ENCODE data around the gene C9orf50.

C9orf50 gene

GRCh38 chr9:129653823-129654553, 33.1 kb upstream of the C9orf50 start:
- Histone ChIP-seq H3K4me1 (ENCODE audit: control insufficient read depth in 2 of 2, insufficient read depth in 1 of 2, low read depth in 1 of 2, low read length in 2 of 2) (peaks cover 0 to 8% of the 10 kb centered on the region in 2 donors), H2BK15ac (ENCODE audit: low read length) (no peak overlapping the region), H3K18ac (ENCODE audit: low read length) (no peak overlapping the region), H3K9me3 (replicated peaks in 1 of 2; ENCODE audit: control insufficient read depth in 2 of 2, insufficient read depth in 1 of 2, low read depth in 1 of 2, low read length in 2 of 2) (peaks cover 0 to 4% of the 10 kb centered on the region in 2 donors), H4K91ac (ENCODE audit: low read depth, low read length, poor library complexity) (no peak overlapping the region), H3K27ac (replicated peaks; ENCODE audit: low read length) (no peak overlapping the region), H2BK12ac (ENCODE audit: low read length) (no peak overlapping the region), H3K4me2 (ENCODE audit: insufficient read depth, low read length, poor library complexity, severe bottlenecking) (no peak overlapping the region), H3K27me3 (ENCODE audit: control insufficient read depth in 3 of 3, insufficient read depth in 3 of 3, low read depth in 1 of 3, low read length in 3 of 3) (peaks cover 0 to 55% (median 0%) of the 10 kb centered on the region in 3 experiments), H3K79me1 (ENCODE audit: low read depth, low read length) (no peaks in the 10 kb centered on the region), H2AK5ac (ENCODE audit: low read depth, low read length) (no peak overlapping the region), H2BK120ac (ENCODE audit: low read depth, low read length) (no peak overlapping the region), H4K8ac (ENCODE audit: low read depth, low read length) (no peak overlapping the region), H3K9ac (ENCODE audit: low read depth, low read length, poor library complexity) (no peak overlapping the region), H3K4me3 (ENCODE audit: low read length in 2 of 2) (no peak overlapping the region), H2BK5ac (ENCODE audit: low read length) (no peak overlapping the region), H3K4ac (ENCODE audit: low read length) (no peak overlapping the region), H3K23ac (ENCODE audit: low read depth, low read length, poor library complexity) (no peak overlapping the region), H2AFZ (ENCODE audit: low read length) (no peak overlapping the region), H3K14ac (ENCODE audit: low read length) (no peak overlapping the region), H3K36me3 (replicated peaks in 1 of 2; ENCODE audit: control insufficient read depth in 2 of 2, insufficient read depth in 2 of 2, low read length in 2 of 2) (peaks cover 0 to 2% of the 10 kb centered on the region in 2 donors)
- no peak for DNase-seq (ENCODE audit: low spot score)
- WGBS, 2 donors (ENCODE audit: extremely low coverage in 2 of 2, insufficient read length in 2 of 2, insufficient replicate concordance in 1 of 2): no CpG with 5 or more reads among the region's 19 CpGs

GRCh38 chr9:129650680-129651235, 29.9 kb upstream of the C9orf50 start:
- Histone ChIP-seq H3K36me3 (replicated peaks in 1 of 2; ENCODE audit: control insufficient read depth in 2 of 2, insufficient read depth in 2 of 2, low read length in 2 of 2) (no peaks in the 10 kb centered on the region), H3K18ac (ENCODE audit: low read length) (no peak overlapping the region), H2BK5ac (ENCODE audit: low read length) (no peak overlapping the region), H3K27me3 (ENCODE audit: control insufficient read depth in 3 of 3, insufficient read depth in 3 of 3, low read depth in 1 of 3, low read length in 3 of 3) (peaks cover 0 to 40% (median 0%) of the 10 kb centered on the region in 3 experiments), H3K9ac (ENCODE audit: low read depth, low read length, poor library complexity) (no peak overlapping the region), H3K4me1 (ENCODE audit: control insufficient read depth in 2 of 2, insufficient read depth in 1 of 2, low read depth in 1 of 2, low read length in 2 of 2) (peaks cover 0 to 17% of the 10 kb centered on the region in 2 donors), H2BK120ac (ENCODE audit: low read depth, low read length) (no peak overlapping the region), H3K4me2 (ENCODE audit: insufficient read depth, low read length, poor library complexity, severe bottlenecking) (no peak overlapping the region), H3K4ac (ENCODE audit: low read length) (no peak overlapping the region), H3K79me1 (ENCODE audit: low read depth, low read length) (no peaks in the 10 kb centered on the region), H4K91ac (ENCODE audit: low read depth, low read length, poor library complexity) (no peak overlapping the region), H3K4me3 (ENCODE audit: low read length in 2 of 2) (no peak overlapping the region), H2AK5ac (ENCODE audit: low read depth, low read length) (no peak overlapping the region), H3K9me3 (replicated peaks in 1 of 2; ENCODE audit: control insufficient read depth in 2 of 2, insufficient read depth in 1 of 2, low read depth in 1 of 2, low read length in 2 of 2) (peaks cover 0 to 3% of the 10 kb centered on the region in 2 donors), H2BK12ac (ENCODE audit: low read length) (no peak overlapping the region), H3K14ac (ENCODE audit: low read length) (no peak overlapping the region), H3K23ac (ENCODE audit: low read depth, low read length, poor library complexity) (no peak overlapping the region), H3K27ac (replicated peaks; ENCODE audit: low read length) (no peak overlapping the region), H2BK15ac (ENCODE audit: low read length) (no peak overlapping the region), H2AFZ (ENCODE audit: low read length) (no peak overlapping the region), H4K8ac (ENCODE audit: low read depth, low read length) (no peak overlapping the region)
- no peak for DNase-seq (ENCODE audit: low spot score)
- WGBS, 2 donors (ENCODE audit: extremely low coverage in 2 of 2, insufficient read length in 2 of 2, insufficient replicate concordance in 1 of 2): no CpG with 5 or more reads among the region's 10 CpGs

GRCh38 chr9:129649726-129650679, 29.1 kb upstream of the C9orf50 start:
- H3K36me3 ChIP-seq (replicated peaks in 1 of 2; ENCODE audit: control insufficient read depth in 2 of 2, insufficient read depth in 2 of 2, low read length in 2 of 2): no peaks in the 10 kb centered on the region
- H3K4me3 ChIP-seq (ENCODE audit: low read length in 2 of 2): no peak overlapping the region
- H2AK5ac ChIP-seq (ENCODE audit: low read depth, low read length): no peak overlapping the region
- no peak overlapping the region for H2BK5ac ChIP-seq (ENCODE audit: low read length)
- H2AFZ ChIP-seq (ENCODE audit: low read length): peak overlapping the region; percentile 46
- H2BK15ac ChIP-seq (ENCODE audit: low read length): no peak overlapping the region
- H3K23ac ChIP-seq (ENCODE audit: low read depth, low read length, poor library complexity): no peak overlapping the region
- no peaks in the 10 kb centered on the region for H3K79me1 ChIP-seq (ENCODE audit: low read depth, low read length)
- H3K27ac ChIP-seq (replicated peaks; ENCODE audit: low read length): no peak overlapping the region
- no CpG with 5 or more reads among the region's 20 CpGs for WGBS, 2 donors (ENCODE audit: extremely low coverage in 2 of 2, insufficient read length in 2 of 2, insufficient replicate concordance in 1 of 2)
- H3K4me2 ChIP-seq (ENCODE audit: insufficient read depth, low read length, poor library complexity, severe bottlenecking): no peak overlapping the region
- no peak overlapping the region for H2BK120ac ChIP-seq (ENCODE audit: low read depth, low read length)
- H3K27me3 ChIP-seq (ENCODE audit: control insufficient read depth in 3 of 3, insufficient read depth in 3 of 3, low read depth in 1 of 3, low read length in 3 of 3): peaks cover 0 to 33% (median 0%) of the 10 kb centered on the region in 3 experiments
- H3K4me1 ChIP-seq (ENCODE audit: control insufficient read depth in 2 of 2, insufficient read depth in 1 of 2, low read depth in 1 of 2, low read length in 2 of 2): peaks cover 0 to 17% of the 10 kb centered on the region in 2 donors
- H4K8ac ChIP-seq (ENCODE audit: low read depth, low read length): no peak overlapping the region
- no peak overlapping the region for H2BK12ac ChIP-seq (ENCODE audit: low read length)
- H3K14ac ChIP-seq (ENCODE audit: low read length): no peak overlapping the region
- H3K4ac ChIP-seq (ENCODE audit: low read length): no peak overlapping the region
- no peaks in the 10 kb centered on the region for H3K9me3 ChIP-seq (replicated peaks in 1 of 2; ENCODE audit: control insufficient read depth in 2 of 2, insufficient read depth in 1 of 2, low read depth in 1 of 2, low read length in 2 of 2)
- no peak for DNase-seq (ENCODE audit: low spot score)
- no peak overlapping the region for H4K91ac ChIP-seq (ENCODE audit: low read depth, low read length, poor library complexity)
- H3K18ac ChIP-seq (ENCODE audit: low read length): no peak overlapping the region
- H3K9ac ChIP-seq (ENCODE audit: low read depth, low read length, poor library complexity): no peak overlapping the region

GRCh38 chr9:129648764-129649115, 27.8 kb upstream of the C9orf50 start:
- H3K4ac ChIP-seq (ENCODE audit: low read length): no peak overlapping the region
- H2BK5ac ChIP-seq (ENCODE audit: low read length): no peak overlapping the region
- H3K23ac ChIP-seq (ENCODE audit: low read depth, low read length, poor library complexity): no peak overlapping the region
- no peak overlapping the region for H3K4me3 ChIP-seq (ENCODE audit: low read length in 2 of 2)
- H2BK15ac ChIP-seq (ENCODE audit: low read length): peak overlapping the region; percentile 49
- DNase-seq (ENCODE audit: low spot score): no peak
- no peak overlapping the region for H3K27ac ChIP-seq (replicated peaks; ENCODE audit: low read length)
- no peaks in the 10 kb centered on the region for H3K9me3 ChIP-seq (replicated peaks in 1 of 2; ENCODE audit: control insufficient read depth in 2 of 2, insufficient read depth in 1 of 2, low read depth in 1 of 2, low read length in 2 of 2)
- no peak overlapping the region for H3K14ac ChIP-seq (ENCODE audit: low read length)
- H3K79me1 ChIP-seq (ENCODE audit: low read depth, low read length): no peaks in the 10 kb centered on the region
- H2BK12ac ChIP-seq (ENCODE audit: low read length): no peak overlapping the region
- H3K36me3 ChIP-seq (replicated peaks in 1 of 2; ENCODE audit: control insufficient read depth in 2 of 2, insufficient read depth in 2 of 2, low read length in 2 of 2): no peaks in the 10 kb centered on the region
- peak overlapping the region; percentile 35 for H2AFZ ChIP-seq (ENCODE audit: low read length)
- peaks cover 0 to 12% of the 10 kb centered on the region in 2 donors for H3K4me1 ChIP-seq (ENCODE audit: control insufficient read depth in 2 of 2, insufficient read depth in 1 of 2, low read depth in 1 of 2, low read length in 2 of 2)
- H3K18ac ChIP-seq (ENCODE audit: low read length): peak overlapping the region; percentile 80
- no peak overlapping the region for H2BK120ac ChIP-seq (ENCODE audit: low read depth, low read length)
- no peak overlapping the region for H2AK5ac ChIP-seq (ENCODE audit: low read depth, low read length)
- H3K4me2 ChIP-seq (ENCODE audit: insufficient read depth, low read length, poor library complexity, severe bottlenecking): no peak overlapping the region
- H4K91ac ChIP-seq (ENCODE audit: low read depth, low read length, poor library complexity): no peak overlapping the region
- H3K9ac ChIP-seq (ENCODE audit: low read depth, low read length, poor library complexity): no peak overlapping the region
- H3K27me3 ChIP-seq (ENCODE audit: control insufficient read depth in 3 of 3, insufficient read depth in 3 of 3, low read depth in 1 of 3, low read length in 3 of 3): peaks cover 0 to 22% (median 0%) of the 10 kb centered on the region in 3 experiments
- WGBS, 2 donors (ENCODE audit: extremely low coverage in 2 of 2, insufficient read length in 2 of 2, insufficient replicate concordance in 1 of 2): no CpG with 5 or more reads among the region's 10 CpGs
- no peak overlapping the region for H4K8ac ChIP-seq (ENCODE audit: low read depth, low read length)
